OCI-LY1 (cell line): ENCODE data around the gene LDLRAD4.

Experiments used
- H2AFZ ChIP-seq: fragments of 200-600 bp; sonication (generic), shearing (Covaris generic); 2 replicates; pipeline ENCODE4 v1.6.0; 2014; ENCODE audit warnings: antibody characterized with exemption, mild to moderate bottlenecking, low read length
- H3F3A ChIP-seq: fragments of 200-600 bp; sonication (generic), shearing (Covaris generic); 2 replicates; pipeline ENCODE4 v1.6.0; 2014; ENCODE audit warnings: mild to moderate bottlenecking, antibody characterized with exemption, low read length, moderate library complexity; ENCODE audit not compliant: insufficient read depth
- H3K27ac ChIP-seq: fragments of 200-600 bp; sonication (generic); 2 replicates; pipeline ENCODE4 v1.5.1; 2014; ENCODE audit warnings: low read length, mixed run types, mild to moderate bottlenecking, low read depth; ENCODE audit not compliant: poor library complexity, severe bottlenecking
- H3K27me3 ChIP-seq: fragments of 200-600 bp; sonication (generic); 2 replicates; pipeline ENCODE4 v1.6.0; 2014; ENCODE audit warnings: antibody characterized with exemption, mild to moderate bottlenecking, low read length, moderate library complexity; ENCODE audit not compliant: insufficient read depth
- H3K36me3 ChIP-seq: fragments of 200-600 bp; sonication (generic); 2 replicates; pipeline ENCODE4 v1.6.1; 2014; ENCODE audit warnings: mild to moderate bottlenecking, antibody characterized with exemption, low read length, moderate library complexity, mixed read lengths; ENCODE audit not compliant: insufficient read depth
- H3K4me1 ChIP-seq: fragments of 200-600 bp; sonication (generic); 2 replicates; pipeline ENCODE4 v1.5.1; 2014; ENCODE audit warnings: mild to moderate bottlenecking, low read length, moderate library complexity; ENCODE audit not compliant: insufficient read depth, severe bottlenecking
- H3K4me2 ChIP-seq: fragments of 200-600 bp; sonication (generic), shearing (Covaris generic); 2 replicates; pipeline ENCODE4 v1.6.1; 2014; ENCODE audit warnings: low read length
- H3K4me3 ChIP-seq: fragments of 200-600 bp; sonication (generic); 2 replicates; pipeline ENCODE4 v1.5.1; 2014; ENCODE audit warnings: low read length, low read depth, mild to moderate bottlenecking, mixed read lengths; ENCODE audit not compliant: poor library complexity, severe bottlenecking
- H3K79me2 ChIP-seq: fragments of 200-600 bp; shearing (Covaris generic); 2 replicates; pipeline ENCODE4 v1.6.1; 2016; ENCODE audit warnings: mixed run types, low read length, mixed read lengths; ENCODE audit not compliant: insufficient read depth
- H3K9ac ChIP-seq: fragments of 200-600 bp; sonication (generic), shearing (Covaris generic); 2 replicates; pipeline ENCODE4 v1.6.1; 2014; ENCODE audit warnings: mild to moderate bottlenecking, low read length, mixed read lengths
- H3K9me2 ChIP-seq: fragments of 200-600 bp; sonication (generic), shearing (Covaris generic); 2 replicates; pipeline ENCODE4 v1.6.1; 2014; ENCODE audit warnings: low read depth, mild to moderate bottlenecking, low read length, mixed read lengths
- H3K9me3 ChIP-seq: fragments of 200-600 bp; shearing (Covaris generic); 2 replicates; pipeline ENCODE4 v1.6.1; 2014; ENCODE audit warnings: low read length, mixed read lengths
- H4K20me1 ChIP-seq: fragments of 200-600 bp; sonication (generic), shearing (Covaris generic); 2 replicates; pipeline ENCODE4 v1.6.0; 2016; ENCODE audit warnings: mild to moderate bottlenecking, low read length; ENCODE audit not compliant: insufficient read depth
- EZH2 ChIP-seq: fragments of 200-600 bp; sonication (generic), shearing (Covaris generic); IDR thresholded peaks from 2 replicates; pipeline ENCODE4 v1.8.0; 2017; ENCODE audit warnings: borderline replicate concordance, mixed run types, mild to moderate bottlenecking, antibody characterized with exemption, low read length, moderate library complexity, mixed read lengths
- TF ChIP-seq, protein P1 (sequence below): fragments of 200-600 bp; sonication (generic), shearing (Covaris generic); IDR thresholded peaks from 2 replicates; pipeline ENCODE4 v1.5.1; 2017; ENCODE audit warnings: mild to moderate bottlenecking, antibody characterized with exemption, low read length, moderate library complexity, mixed read lengths

The LDLRAD4 gene

DNA sequence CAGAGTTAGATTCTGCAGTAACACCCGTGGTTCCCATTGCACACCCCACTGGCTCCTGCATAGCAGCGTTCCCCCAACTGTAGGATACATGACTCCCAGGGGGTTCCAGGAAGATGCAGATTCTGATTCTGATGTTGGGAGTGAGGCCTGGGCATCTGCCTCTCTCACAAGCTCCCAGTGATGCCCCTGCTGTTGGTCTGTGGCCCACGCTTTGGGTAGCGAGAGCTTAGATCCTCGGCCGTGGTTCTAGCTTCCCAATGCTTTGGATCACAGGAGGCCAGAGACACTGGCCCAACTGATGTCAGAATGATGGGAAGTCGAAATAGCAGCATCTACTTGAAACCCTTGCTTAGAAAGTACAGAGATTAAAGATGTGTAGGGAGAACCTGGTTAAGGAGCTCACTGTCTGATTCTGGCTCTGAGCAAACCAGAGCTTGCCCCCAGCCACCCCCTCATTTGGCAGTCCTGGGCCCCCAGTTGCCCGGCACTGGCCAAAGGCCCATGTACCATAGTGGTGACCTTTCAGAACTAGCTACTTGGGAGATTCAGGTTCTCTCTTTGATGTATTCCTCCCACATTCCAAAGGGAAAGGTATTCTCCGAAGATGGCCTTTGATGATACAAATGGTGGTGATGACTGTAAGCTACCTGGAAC is 310.3 kb downstream of the LDLRAD4 start:
- Histone ChIP-seq H3K79me2 (no peaks in the 10 kb centered on the region), H3K9me2 (no peaks in the 10 kb centered on the region), H3K9ac (no peak overlapping the region), H3K9me3 (no peaks in the 10 kb centered on the region), H3K27me3 (peaks cover 8% of the 10 kb centered on the region; the same call in 1 of the 2 replicates), H2AFZ (no peak overlapping the region), H3K36me3 (no peaks in the 10 kb centered on the region; the same call in 1 of the 2 replicates), H3K4me3 (no peak overlapping the region), H3K4me1 (peaks cover 10% of the 10 kb centered on the region), H3K27ac (no peak overlapping the region), H3K4me2 (no peak overlapping the region), H4K20me1 (no peaks in the 10 kb centered on the region), H3F3A (no peaks in the 10 kb centered on the region)
- TF ChIP-seq EZH2 = no peak
- TF ChIP-seq, protein P1, sequence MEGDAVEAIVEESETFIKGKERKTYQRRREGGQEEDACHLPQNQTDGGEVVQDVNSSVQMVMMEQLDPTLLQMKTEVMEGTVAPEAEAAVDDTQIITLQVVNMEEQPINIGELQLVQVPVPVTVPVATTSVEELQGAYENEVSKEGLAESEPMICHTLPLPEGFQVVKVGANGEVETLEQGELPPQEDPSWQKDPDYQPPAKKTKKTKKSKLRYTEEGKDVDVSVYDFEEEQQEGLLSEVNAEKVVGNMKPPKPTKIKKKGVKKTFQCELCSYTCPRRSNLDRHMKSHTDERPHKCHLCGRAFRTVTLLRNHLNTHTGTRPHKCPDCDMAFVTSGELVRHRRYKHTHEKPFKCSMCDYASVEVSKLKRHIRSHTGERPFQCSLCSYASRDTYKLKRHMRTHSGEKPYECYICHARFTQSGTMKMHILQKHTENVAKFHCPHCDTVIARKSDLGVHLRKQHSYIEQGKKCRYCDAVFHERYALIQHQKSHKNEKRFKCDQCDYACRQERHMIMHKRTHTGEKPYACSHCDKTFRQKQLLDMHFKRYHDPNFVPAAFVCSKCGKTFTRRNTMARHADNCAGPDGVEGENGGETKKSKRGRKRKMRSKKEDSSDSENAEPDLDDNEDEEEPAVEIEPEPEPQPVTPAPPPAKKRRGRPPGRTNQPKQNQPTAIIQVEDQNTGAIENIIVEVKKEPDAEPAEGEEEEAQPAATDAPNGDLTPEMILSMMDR = no peak

DNA sequence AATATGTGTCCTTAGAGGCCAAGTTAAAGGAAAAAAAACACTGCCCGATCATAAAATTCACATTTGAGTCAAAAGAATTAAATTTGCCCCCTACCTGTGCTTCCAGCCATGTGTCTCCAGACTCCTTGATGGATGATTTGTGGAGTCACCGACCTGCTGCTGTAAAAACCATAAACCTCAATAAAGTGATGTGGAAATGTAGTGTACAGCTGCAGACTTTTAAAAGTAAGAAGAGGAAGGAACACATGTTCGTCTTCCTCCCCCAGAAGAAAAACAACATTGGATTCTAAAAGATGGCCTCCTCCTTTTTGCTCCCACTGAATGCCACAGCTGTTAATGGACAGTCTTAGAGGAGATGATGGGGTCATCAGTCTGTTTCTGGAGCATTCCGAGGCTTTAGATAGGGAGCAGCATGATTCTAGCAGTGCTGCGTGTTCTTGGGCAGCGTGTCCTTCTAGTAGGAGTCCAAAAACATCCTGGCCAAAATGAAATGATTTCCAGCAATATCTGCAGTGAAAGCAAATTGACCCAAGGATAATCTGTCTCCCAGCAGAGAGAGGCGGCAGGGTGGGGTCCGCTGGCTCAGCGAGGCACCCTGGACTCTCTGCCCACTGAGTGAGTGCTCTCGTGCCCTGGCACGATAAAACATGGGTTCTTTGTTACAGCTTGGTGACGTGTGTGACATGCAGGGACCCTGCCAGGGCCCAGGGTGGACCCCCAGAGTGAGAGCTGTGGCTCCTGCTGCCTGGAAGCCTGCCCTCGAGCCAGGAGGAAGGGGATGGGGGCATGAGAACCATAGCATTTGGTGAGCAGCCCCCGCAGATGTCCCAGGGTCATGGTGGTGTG is 311.7 kb downstream of the LDLRAD4 start:
- H3K4me2 ChIP-seq = no peak overlapping the region
- no peak overlapping the region for H2AFZ ChIP-seq
- peaks cover 10% of the 10 kb centered on the region for H3K4me1 ChIP-seq
- H3K9me3 ChIP-seq = no peaks in the 10 kb centered on the region
- no peaks in the 10 kb centered on the region for H4K20me1 ChIP-seq
- no peaks in the 10 kb centered on the region for H3K79me2 ChIP-seq
- H3K4me3 ChIP-seq = no peak overlapping the region
- no peak for TF ChIP-seq EZH2
- TF ChIP-seq, protein P1 = no peak
- H3K9ac ChIP-seq = no peak overlapping the region
- no peak overlapping the region for H3K27ac ChIP-seq
- H3K9me2 ChIP-seq = no peaks in the 10 kb centered on the region
- H3K36me3 ChIP-seq = no peaks in the 10 kb centered on the region
- H3F3A ChIP-seq = no peaks in the 10 kb centered on the region
- H3K27me3 ChIP-seq = peaks cover 8% of the 10 kb centered on the region; the same call in 1 of the 2 replicates

DNA sequence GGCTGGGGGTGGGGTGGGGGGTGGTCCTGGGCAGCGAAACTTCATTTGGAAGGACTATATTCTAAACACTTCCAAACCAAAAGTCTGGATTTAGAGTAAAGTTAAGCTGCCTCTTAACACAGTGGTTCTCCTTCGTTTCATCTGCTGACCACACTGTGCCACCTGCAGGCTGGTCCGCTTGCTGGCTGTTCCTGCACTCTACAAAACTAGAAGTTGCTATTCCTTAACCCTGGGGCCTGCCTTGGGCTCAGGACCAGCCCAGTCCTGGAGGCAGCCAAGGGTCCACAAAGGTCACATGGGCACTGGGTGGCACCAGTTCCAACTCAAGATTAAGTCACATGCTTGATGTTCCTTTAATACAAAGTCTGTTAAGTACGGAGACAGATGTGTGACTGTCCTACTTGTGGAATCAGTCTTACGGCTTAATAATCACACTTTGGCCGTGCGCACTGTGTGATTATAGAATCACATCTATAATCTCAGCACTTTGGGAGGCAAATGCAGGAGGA is 312.4 kb downstream of the LDLRAD4 start:
- Histone ChIP-seq H3K79me2 (no peaks in the 10 kb centered on the region), H2AFZ (no peak overlapping the region), H3F3A (no peaks in the 10 kb centered on the region), H3K27ac (no peak overlapping the region), H3K4me2 (no peak overlapping the region), H3K4me1 (peaks cover 10% of the 10 kb centered on the region), H4K20me1 (no peaks in the 10 kb centered on the region), H3K9ac (no peak overlapping the region), H3K4me3 (no peak overlapping the region), H3K9me3 (no peaks in the 10 kb centered on the region), H3K27me3 (peaks cover 8% of the 10 kb centered on the region; the same call in 1 of the 2 replicates), H3K36me3 (no peaks in the 10 kb centered on the region), H3K9me2 (no peaks in the 10 kb centered on the region)
- TF ChIP-seq, protein P1 = peak; percentile 94
- no peak for TF ChIP-seq EZH2
